ENCODE measurements around the gene PRPH.
A peak's percentile ranks its signal among the peaks of the same experiment; 100 is the strongest.
"Not testable (repeated sequence)": the region's sequence is repeated elsewhere in the genome, so short reads cannot be mapped to it uniquely, and the experiment has no call there.

Gene PRPH

DNA sequence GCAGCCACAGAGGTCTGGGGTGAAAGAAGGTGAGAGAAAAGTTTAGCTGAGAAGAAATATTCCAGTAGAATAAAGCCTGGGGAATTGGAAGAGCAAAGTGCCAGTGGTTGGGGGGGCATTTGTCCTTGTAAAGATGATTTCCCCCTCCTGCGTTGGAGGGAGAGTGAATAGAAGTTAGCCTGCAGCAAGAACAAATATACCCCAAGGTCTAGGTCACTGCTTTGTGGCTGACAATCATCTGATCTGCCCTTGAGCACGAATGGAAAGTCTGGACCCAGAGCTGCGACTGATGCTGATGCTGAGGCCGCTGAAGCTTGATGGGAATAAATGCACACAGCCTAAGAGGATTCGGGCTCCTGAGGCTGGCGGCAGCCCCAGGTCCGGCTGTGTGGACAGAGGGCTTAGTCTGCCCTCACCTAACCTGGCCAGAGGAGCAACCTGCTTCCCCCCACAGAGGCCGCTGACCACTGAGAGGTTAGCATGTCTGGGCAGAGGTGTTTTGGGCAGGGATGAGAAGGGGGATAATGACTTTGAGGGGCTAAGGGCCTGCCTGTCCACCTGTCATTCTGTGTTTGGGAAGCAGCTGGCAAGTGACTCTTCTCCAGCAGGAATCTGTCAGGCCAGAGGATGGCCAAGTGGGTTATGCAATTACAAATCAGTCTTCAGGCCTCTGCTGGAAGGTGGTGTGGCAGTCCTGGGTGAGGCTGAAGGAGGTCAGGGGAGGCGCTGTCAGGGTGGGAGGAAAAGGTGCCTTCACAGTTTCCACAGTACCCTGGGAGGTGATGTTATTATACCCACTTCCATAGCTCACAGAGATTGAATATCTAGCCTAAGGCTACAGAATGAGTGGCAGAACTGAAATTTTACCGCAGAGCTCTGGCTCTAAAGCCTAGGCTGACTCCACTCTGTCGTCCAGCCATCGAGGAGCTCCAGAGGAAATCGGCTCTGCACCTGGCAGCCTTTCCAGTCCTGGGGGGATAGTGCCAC, 18.4 kb upstream of the PRPH start:
- no peak for DNase-seq (ENCODE audit: low read depth)

DNA sequence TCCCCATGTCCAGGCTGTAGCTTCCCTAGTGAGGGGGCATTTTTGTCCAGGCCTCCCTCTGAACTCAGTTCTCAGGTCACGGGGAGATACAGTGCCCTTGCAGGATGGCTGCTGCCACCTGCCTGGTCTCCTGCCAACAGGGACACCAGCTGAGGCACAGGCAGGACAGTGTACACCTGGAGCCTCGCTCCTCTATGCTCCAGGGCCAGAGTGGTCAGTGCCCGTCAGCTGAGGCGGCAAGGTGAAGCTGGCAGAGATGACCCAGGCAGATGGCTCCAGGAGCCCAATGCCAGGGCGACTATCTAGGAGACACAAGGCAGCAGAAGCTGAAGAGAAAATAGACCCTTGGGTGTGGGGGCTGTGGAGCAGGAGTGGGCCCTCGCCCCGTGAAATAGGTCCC, 17.5 kb upstream of the PRPH start:
- DNase-seq (ENCODE audit: low read depth) = no peak

DNA sequence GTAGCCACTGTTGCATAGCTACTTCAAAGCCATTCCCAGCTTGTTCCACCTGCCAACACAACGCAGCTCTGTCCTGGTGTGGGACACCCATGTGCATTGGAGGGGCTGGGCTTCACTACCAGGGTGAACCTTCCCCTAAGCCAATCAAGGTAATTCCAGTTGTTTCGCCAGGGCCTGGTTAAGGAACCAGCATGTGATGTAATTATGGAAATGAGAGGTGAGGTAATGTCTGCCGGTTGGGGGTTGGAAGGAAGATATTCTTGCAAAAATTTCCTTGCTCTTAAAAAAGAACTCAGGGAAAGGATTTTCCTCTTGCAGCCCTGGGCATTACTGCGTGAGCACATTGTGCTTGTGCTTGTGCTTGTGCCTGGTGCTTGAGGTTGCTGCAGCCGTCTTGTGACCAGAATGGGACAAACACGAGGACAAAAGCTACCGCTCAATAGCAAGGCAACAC, 15.2 kb upstream of the PRPH start:
- DNase-seq (ENCODE audit: low read depth) = no peak

DNA sequence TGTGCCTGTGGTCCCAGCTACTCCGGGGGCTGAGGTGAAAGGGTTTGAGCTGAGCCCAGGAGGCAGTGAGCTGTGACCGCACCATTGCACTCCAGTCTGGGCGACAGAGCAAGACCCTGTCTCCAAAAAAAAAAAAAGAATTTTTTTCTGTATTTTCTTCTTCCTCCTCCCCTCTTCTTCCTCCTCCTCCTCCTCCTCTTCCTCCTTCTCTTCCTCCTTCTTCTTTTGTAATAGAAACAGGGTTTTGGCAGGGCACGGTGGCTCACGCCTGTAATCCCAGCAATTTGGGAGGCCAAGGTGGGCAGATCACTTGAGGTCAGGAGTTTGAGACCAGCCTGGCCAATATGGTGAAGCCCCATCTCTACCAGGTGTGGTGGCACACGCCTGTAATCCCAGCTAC, 14.4 kb upstream of the PRPH start:
- DNase-seq (ENCODE audit: low read depth) = not testable (repeated sequence)

DNA sequence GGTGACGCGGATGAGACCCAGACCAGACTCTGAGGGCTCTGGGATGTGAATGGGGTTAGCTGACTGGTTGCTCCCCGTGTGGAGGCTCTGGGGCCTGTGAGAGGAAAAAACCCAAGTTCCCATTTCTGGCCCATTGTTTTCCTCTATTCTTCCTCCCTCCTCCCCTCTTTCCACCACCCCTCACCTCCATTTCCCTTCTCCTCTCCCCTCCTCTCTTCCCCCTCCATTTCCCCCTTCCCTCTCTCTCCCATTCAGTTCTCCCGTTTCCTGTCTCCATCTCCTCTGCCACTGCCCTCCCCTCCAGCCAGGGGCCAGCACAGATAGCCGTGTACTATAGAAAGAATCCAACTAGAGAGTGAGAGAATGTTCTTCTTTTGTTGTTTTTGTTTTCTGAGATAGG, 12.6 kb upstream of the PRPH start:
- no peak for DNase-seq (ENCODE audit: low read depth)

DNA sequence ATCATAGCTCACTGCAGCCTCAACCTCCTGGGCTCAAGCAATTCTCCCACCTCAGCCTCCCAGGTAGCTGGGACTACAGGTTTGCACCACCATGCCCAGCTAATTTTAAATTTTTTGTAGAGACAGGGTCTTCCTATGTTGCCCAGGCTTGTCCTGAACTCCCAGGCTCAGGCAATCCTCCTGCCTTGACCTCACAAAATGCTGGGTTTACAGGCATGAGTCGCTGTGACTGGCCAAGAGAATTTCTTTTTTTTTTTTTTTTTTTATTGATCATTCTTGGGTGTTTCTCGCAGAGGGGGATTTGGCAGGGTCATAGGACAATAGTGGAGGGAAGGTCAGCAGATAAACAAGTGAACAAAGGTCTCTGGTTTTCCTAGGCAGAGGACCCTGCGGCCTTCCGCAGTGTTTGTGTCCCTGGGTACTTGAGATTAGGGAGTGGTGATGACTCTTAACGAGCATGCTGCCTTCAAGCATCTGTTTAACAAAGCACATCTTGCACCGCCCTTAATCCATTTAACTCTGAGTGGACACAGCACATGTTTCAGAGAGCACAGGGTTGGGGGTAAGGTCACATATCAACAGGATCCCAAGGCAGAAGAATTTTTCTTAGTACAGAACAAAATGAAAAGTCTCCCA, 12.1 kb upstream of the PRPH start:
- not testable (repeated sequence) for DNase-seq (ENCODE audit: low read depth)

DNA sequence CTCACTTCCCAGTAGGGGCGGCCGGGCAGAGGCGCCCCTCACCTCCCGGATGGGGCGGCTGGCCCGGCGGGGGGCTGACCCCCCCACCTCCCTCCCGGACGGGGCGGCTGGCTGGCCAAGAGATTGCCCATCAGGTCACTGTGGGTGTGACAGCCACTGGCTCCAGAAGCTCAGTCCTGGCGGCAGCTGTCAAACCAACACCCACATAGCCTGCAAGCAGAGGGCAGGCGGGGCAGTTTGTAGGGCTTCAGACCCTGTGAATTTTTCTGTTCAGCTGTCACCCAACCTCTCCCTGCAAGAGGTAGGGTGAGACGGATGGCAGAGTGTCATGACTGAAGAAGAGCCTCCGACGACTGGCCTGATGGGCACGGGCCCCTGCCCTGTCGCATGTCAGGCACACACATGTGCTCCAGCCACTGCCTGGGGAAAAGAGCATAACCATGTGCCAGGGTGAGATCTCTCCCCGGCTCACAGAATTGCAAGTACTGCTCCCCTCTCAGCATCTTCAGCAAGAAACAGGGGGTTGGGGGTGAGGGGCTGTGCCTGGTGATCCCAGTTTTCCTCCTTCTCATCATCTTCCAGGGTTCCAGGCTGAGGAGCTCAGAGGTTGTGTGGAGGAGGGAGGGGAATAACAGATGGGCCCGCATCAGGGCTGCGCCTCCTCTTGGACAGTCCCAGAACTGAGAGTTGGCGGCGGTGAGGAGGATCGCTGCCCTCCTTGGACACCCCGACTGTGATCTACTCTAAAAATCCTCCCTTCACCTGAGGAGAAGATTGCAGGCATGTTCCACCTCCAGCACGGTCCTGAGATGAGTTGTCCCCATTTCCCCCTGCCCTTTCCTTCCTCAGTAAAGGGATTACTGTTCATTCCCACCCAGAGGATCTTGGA, 11.2 kb upstream of the PRPH start:
- DNase-seq (ENCODE audit: low read depth) = no peak

DNA sequence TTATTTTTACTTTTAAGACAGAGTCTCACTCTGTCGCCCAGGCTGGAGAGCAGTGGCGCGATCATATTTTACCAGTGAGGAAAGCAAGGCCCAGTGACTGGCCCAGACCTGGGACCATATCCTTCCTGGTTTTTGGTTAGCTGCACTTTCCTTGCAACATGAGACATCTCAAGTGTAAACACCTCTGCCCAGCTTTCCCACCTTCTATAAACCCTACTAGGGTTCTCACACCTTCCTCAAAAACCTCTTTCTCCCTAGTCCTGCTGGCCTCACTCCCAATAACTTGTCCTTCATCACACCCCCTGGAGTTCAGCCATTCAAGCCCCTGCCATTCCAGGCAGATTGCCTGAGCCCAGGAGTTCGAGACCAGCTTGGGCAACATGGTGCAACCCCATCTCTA, 10.3 kb upstream of the PRPH start:
- no peak for DNase-seq (ENCODE audit: low read depth)

DNA sequence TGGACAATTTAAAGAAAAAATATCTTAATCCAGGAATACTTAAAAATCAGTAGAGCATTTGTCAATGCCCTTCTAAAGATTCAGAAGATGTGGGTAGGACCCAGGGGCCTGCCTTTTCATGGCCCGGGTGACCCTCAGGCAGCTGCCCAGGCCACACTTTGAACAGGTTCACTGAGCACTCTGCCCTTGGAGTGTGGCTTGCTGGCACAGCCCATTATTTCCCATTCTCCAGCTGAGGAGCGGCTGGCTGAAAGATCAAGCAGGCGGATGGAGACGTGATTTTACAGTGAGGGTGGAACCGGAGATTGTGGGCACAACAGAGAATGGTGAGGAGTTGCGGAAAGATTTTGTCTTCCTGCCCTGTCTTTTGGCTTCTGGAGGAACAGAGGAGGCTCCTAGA, 7.1 kb upstream of the PRPH start:
- no peak for DNase-seq (ENCODE audit: low read depth)

DNA sequence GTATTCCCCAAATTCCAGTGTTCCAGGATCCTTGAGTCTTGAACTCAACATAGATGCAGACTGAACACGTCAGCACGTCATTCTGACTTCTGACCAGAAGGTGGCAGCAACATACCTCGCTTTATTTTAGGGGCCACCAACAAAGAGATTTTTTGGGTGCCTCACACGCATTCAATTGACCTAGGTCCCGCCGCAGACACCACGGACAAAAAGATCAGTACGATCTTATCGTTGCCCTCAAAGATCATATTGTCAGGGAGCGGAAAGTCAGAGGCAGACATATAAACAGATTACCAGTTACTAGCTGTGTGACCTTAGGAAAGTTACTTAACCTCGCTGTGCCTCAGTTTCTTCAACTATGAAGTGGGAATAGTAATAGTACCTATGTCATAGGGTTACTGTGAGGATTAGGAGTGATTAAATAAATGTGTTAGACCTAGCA, 6.5 kb upstream of the PRPH start:
- peak; percentile 54 for DNase-seq (ENCODE audit: low read depth)

DNA sequence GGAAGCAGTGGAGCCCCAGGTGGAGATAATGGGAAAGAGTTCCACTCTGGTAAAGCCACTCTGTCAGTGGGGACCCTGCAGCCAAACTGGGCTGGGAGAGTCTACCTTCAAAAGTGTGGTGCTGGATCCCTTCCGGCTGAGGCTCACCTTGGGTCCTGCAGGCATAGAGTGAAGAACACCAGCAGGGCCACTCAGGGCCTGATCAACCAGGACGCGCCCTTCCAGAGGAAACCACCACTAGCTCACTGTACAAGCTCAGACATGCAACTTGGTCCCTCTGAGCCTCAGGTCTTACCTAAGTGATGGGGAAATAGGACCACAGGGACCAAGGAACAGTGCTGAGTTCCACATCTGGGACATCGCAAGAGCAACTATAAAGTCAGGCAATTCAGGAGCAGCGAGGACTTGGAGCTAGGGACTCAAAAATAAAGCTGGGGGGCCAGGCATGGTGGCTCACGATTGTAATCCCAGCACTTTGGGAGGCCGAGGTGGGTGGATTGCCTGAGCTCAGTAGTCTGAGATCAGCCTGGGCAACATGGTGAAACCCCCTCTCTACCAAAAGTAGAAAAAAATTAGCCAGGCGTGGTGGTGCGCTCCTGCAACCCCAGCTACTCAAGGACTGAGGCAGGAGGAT, 5.9 kb upstream of the PRPH start:
- no peak for DNase-seq (ENCODE audit: low read depth)

DNA sequence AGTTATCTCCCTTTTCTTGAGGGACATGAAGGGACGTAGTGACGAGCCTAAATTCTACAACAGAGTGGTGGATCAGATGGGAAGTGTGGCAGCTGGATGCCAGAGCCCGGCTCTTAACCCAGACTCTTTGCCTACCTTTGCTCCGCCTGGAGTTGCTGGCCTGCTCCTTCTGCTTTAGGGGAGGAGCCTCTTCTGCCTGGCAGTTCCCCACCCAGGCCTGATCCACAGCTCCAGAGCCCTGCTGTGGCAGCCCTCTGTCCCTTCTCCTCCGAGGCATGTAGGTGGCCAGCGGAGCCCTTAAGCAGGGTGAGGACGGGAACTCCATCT, 2.3 kb upstream of the PRPH start:
- DNase-seq (ENCODE audit: low read depth) = no peak

DNA sequence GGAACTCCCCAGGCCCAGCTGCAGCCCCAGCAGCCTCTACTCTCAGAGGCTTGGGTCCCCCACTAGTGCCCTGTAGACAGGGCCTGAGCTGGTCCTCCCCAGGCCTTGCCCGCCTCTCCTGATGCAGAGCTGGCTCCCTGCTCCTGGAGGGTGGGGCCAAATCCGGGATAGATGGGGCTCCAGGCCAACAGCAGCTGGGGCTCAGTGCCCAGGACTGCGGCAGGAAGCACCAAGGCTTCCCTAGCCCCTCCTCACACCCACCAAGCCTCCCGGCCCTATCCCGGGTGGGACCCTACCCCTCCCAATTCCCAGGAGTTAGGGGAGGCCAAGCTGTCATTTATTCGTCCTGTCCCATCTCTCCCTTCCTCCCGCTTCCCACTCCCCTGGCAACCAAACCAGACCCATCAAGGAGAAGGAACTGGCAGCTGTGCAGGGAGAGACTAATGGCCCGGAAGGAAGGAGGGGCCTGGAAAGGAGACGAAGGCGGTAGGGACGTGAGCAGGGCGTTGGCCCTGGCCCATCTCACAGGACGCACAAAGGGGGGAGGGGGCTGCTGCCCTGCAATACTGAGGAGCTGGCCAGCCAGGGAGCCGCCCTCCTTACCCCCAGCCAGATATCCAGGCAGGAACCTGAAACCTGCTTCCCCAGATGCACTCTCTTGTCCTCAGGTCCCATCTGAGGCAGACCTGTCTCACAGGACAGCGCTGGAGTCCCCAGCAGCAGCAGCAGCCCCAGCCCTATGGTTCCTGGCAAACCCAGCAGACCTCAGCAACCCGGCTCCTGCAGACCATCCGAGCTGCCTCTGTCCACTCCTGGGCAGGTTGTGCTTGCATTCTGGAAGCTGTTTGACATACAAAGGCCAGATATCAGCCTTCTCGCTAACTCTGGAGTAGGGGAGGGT, 1.6 kb upstream of the PRPH start:
- DNase-seq (ENCODE audit: low read depth) = no peak

DNA sequence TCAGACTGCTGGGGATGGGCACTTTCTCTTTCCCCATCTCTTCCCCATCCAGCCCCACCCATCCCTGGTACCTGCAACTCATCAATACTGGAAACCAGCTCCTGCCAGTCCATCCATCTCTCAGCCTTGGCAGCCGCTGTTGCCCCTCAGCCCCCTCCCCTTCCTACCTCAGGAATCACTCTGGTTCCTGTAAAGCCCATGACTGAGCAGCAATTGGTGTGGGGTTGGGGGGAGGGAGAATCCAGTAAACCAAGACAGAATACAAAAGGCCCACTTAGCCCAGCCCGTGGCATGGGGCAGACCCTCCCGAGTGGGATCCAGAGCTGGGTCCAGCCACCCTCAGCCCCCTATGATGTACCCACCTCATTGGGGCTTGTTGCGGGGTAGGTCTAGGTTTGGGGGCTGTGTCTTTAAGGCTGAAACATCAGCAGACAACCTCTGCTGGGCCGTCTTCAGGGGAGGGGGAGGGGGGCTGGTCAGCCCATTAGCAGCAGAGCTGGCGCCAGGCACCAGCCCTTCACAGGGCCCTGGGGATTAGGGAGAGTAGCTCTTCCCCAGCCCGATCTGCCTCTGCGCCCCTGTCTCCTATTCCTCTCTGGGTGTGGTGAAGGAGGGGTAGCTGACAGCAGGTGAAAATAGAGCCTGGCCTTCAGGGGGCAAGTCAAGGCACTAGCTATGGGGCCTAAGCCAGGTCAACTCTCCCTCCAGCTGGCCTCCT, 702 bp upstream of the PRPH start:
- no peak for DNase-seq (ENCODE audit: low read depth)

DNA sequence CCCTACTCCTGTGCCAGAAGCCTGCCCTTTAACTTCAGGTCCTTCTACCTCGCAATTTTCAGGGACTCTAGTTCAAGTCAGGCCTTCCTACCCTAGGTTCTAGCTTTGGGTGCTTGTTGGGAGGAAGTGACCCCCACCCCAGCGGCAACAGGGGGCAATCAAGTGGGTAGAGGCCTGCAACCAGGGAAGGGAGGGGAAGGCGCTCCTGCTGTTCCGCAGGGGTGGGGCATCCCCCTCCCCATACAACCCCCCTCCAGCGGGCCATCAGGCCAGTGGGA, 204 bp upstream of the PRPH start:
- no peak for DNase-seq (ENCODE audit: low read depth)

DNA sequence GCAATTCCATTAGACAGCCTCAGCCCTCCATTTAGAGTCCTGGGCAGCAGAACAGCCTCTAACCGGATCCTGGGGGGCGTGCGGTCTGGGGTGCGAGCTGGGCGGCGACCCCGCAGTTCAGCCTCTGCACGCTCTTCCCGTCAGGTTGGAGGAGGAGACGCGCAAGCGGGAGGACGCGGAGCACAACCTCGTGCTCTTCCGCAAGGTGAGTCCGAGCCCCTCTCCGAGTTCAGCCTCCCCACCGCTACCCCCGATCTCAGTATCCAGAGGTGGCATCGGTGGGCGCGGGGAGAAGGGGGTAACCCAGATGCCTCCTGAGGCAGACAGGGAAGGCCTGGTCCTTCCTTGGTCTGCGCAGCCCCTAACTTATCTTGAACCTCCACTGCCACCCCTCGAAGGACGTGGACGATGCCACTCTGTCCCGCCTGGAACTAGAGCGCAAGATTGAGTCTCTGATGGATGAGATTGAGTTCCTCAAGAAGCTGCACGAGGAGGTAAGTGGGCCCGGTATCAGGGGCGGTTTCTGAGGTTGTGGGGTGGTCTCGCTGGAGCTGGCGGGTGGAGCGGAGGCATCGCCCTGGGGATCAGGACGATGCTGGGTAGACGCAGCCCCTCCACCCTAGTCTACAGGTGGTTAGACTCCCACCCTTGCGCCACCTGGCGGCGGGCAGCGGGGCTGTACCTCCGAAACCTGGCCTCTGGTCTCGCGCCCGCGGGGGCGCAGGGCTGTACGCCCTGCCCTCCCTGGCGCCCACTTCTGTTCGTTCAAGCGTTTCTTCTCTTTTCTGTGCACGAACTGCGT, 1.3 kb downstream of the PRPH start:
- DNase-seq (ENCODE audit: low read depth) = peak; percentile 51

DNA sequence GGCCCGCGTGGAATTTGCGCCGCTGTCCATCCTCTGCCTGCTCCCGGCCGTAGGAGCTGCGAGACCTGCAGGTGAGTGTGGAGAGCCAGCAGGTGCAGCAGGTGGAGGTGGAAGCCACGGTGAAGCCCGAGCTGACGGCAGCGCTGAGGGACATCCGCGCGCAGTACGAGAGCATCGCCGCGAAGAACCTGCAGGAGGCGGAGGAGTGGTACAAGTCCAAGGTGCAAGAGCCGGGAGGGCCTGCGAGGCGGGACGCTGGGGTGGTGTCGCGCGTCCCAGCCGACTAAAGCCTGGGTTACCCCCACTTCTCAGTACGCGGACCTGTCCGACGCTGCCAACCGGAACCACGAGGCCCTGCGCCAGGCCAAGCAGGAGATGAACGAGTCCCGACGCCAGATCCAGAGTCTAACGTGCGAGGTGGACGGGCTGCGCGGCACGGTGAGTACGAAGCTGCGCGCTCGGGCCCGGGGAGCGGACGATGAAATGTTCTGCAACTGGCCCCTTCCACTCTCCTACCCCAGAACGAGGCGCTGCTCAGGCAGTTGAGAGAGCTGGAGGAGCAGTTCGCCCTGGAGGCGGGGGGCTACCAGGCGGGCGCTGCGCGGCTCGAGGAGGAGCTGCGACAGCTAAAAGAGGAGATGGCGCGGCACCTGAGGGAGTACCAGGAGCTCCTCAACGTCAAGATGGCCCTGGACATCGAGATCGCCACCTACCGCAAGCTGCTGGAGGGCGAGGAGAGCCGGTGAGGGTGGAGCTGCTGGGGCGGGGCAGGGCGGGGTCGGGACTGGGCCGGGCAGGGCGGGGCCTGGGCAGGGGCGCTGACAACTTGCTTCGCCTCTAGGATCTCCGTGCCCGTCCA, 2.1 kb downstream of the PRPH start:
- no peak for DNase-seq (ENCODE audit: low read depth)

DNA sequence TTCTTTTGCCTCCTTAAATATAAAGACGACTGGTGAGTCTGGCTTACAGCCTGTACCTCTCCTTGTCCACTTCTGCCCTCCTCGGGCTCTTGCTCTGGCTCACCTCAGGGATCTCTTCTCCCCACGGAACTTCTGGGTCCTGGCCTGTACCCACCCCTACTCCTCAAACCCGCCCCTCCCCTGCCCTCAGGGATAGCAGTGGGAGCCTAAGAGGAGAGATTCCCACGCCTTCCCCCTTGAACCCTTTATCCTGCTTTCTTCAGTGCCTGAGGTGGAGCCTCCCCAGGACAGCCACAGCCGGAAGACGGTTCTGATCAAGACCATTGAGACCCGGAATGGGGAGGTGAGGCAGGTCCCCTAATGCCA, 2.7 kb downstream of the PRPH start:
- no peak for DNase-seq (ENCODE audit: low read depth)

DNA sequence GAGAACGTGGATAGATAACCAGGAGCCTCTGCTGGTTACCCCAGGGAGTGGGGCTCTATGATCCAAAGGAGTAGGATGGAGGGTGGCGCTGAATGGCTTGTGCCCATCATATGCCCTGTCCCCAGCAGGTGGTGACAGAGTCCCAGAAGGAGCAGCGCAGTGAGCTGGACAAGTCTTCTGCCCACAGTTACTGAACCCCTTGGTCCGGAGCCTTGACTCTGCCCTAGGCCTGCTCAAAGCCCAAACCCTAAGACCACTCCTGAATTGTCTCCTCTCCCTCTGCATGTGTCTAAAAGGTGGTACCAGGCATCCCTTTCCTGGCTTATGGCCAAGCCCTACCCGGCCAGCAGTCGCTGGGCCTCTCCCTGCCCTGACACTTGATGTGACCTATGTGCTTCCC, 3.2 kb downstream of the PRPH start:
- DNase-seq (ENCODE audit: low read depth) = no peak

All from activated T-cell treated with anti-CD3 and anti-CD28 coated beads for 1 hour (primary cell).